HCT116 (cell line): ENCODE data around the gene RNGTT. TPM values are rescaled to one million over a fixed set of nuclear protein-coding genes. Genes with fewer than 3 reads are reported as not detected.

ENCODE experiments used
- ATAC-seq: fragments of 200-7000 bp; cut with Tn5 transposase; 2 replicates; pipeline ENCODE4 v1.9.1; 2020; ENCODE audit warnings: mild to moderate bottlenecking, moderate library complexity
- BruUV-seq: library from RNA; stranded (reverse); fragments of 400-500 nt; replicated peaks from 2 replicates; lab custom pipeline; 2021; lab: Mats Ljungman, UMichigan
- CTCF ChIA-PET: fragments of 300-600 bp; sonication (Branson Sonifier 250); formaldehyde crosslinking; loops from one replicate; lab custom pipeline; 2021; ENCODE audit warnings: antibody characterized with exemption; lab: Charles Lee
- POLR2A ChIA-PET: fragments of 300-600, 350-600 bp; sonication (Branson Sonifier 250); formaldehyde crosslinking; loops from one replicate; lab custom pipeline; 2021; ENCODE audit warnings: antibody characterized with exemption; lab: Charles Lee
- RAD21 ChIA-PET, 2 experiments: fragments of 300-600 bp; sonication (Branson Sonifier 250); formaldehyde crosslinking; loops; one replicate each; lab custom pipeline; 2023; ENCODE audit warnings: low total read pairs in 2 of 2; ENCODE audit not compliant: uncharacterized antibody in 2 of 2, unreplicated experiment in 2 of 2, low non-redundant PET in 1 of 2; lab: Charles Lee
- DNase-seq: peaks from one replicate; pipeline ENCODE4 v3.0.0-alpha.2; 2010; ENCODE audit warnings: low read depth, low spot score
- H2AFZ ChIP-seq: fragments of 200-600 bp; shearing (Covaris generic), sonication (generic); 2 replicates; pipeline ENCODE4 v1.6.1; 2017; ENCODE audit warnings: low read depth, mixed run types, mixed read lengths, antibody characterized with exemption, low read length; ENCODE audit not compliant: poor library complexity, severe bottlenecking
- H3K27ac ChIP-seq: 2 replicates; pipeline ENCODE4 v1.5.1; 2012; ENCODE audit warnings: low read depth, low read length
- H3K27me3 ChIP-seq: fragments of 200-600 bp; sonication (generic); 2 replicates; pipeline ENCODE4 v1.6.1; 2016; ENCODE audit warnings: mixed run types, low read length, mixed read lengths; ENCODE audit not compliant: insufficient read depth
- H3K36me3 ChIP-seq, 2 experiments: fragments of 200-500 bp in 1 of 2; fragments of 200-600 bp in 1 of 2; sonication (Bioruptor generic) in 1 of 2; sonication (generic) in 1 of 2; 2 replicates each; pipeline versions ENCODE4 v1.5.1 to v1.6.1; 2014 to 2016; ENCODE audit warnings: low read length in 2 of 2, inconsistent platforms in 1 of 2, mixed read lengths in 1 of 2, mixed run types in 1 of 2; ENCODE audit not compliant: insufficient read depth in 2 of 2, control insufficient read depth in 1 of 2
- H3K4me1 ChIP-seq, 2 experiments: fragments of 200-600 bp in 1 of 2; sonication (generic) in 1 of 2; 2 replicates each; pipeline versions ENCODE4 v1.5.1 to v1.6.1; 2012 to 2017; ENCODE audit warnings: low read length in 2 of 2, inconsistent platforms in 1 of 2, mild to moderate bottlenecking in 1 of 2, mixed read lengths in 1 of 2, mixed run types in 1 of 2, moderate library complexity in 1 of 2; ENCODE audit not compliant: insufficient read depth in 2 of 2, control insufficient read depth in 1 of 2
- H3K4me2 ChIP-seq: fragments of 200-600 bp; sonication (generic); 2 replicates; pipeline ENCODE4 v1.6.1; 2017; ENCODE audit warnings: mixed run types, low read length, mixed read lengths
- H3K4me3 ChIP-seq, 2 experiments: fragments of 200-600 bp in 1 of 2; sonication (generic) in 1 of 2; replicated peaks in 1 of 2; 2 replicates each; pipeline ENCODE4 v1.5.1; 2011 to 2016; ENCODE audit warnings: low read length in 2 of 2, control low read depth in 1 of 2, low read depth in 1 of 2, mild to moderate bottlenecking in 1 of 2, mixed read lengths in 1 of 2, mixed run types in 1 of 2
- H3K79me2 ChIP-seq: fragments of 200-600 bp; sonication (generic); 2 replicates; pipeline ENCODE4 v1.6.1; 2017; ENCODE audit warnings: mild to moderate bottlenecking, mixed run types, low read length, moderate library complexity, mixed read lengths; ENCODE audit not compliant: insufficient read depth
- H3K9ac ChIP-seq: fragments of 200-600 bp; sonication (generic); 2 replicates; pipeline ENCODE4 v1.6.1; 2016; ENCODE audit warnings: low read length, mixed read lengths
- H3K9me2 ChIP-seq: fragments of 200-600 bp; sonication (generic), shearing (Covaris generic); 2 replicates; pipeline ENCODE4 v1.6.1; 2017; ENCODE audit warnings: mixed run types, mild to moderate bottlenecking, moderate library complexity; ENCODE audit not compliant: insufficient read depth
- H3K9me3 ChIP-seq, 2 experiments: fragments of 200-500 bp in 1 of 2; fragments of 200-600 bp in 1 of 2; sonication (Bioruptor generic) in 1 of 2; sonication (generic) in 1 of 2; 2 replicates each; pipeline ENCODE4 v1.6.1; 2014 to 2017; ENCODE audit warnings: low read length in 2 of 2, mixed read lengths in 2 of 2, inconsistent platforms in 1 of 2, low read depth in 1 of 2, mild to moderate bottlenecking in 1 of 2, mixed run types in 1 of 2, moderate library complexity in 1 of 2; ENCODE audit not compliant: control insufficient read depth in 1 of 2, insufficient read depth in 1 of 2
- H4K20me1 ChIP-seq: fragments of 200-600 bp; sonication (generic), shearing (Covaris generic); 2 replicates; pipeline ENCODE4 v1.6.1; 2017; ENCODE audit warnings: mixed run types, mild to moderate bottlenecking, moderate library complexity; ENCODE audit not compliant: insufficient read depth
- ATF3 ChIP-seq: IDR thresholded peaks from 2 replicates; pipeline ENCODE4 v1.6.1; 2012
- CBX3 ChIP-seq: IDR thresholded peaks from 2 replicates; pipeline ENCODE4 v1.6.1; 2012; ENCODE audit warnings: low read depth
- CEBPB ChIP-seq: IDR thresholded peaks from 2 replicates; pipeline ENCODE4 v1.6.1; 2012; ENCODE audit warnings: low read depth
- CTCF ChIP-seq, 3 experiments: fragments of 200-600 bp in 1 of 3; sonication (generic) in 1 of 3; IDR thresholded peaks in 2 of 3; conservative IDR thresholded peaks in 1 of 3; 2 replicates each; pipeline ENCODE4 v1.5.1; 2012 to 2017; ENCODE audit warnings: low read depth in 2 of 3, low read length in 2 of 3, antibody characterized with exemption in 1 of 3, borderline replicate concordance in 1 of 3, control low read depth in 1 of 3, mild to moderate bottlenecking in 1 of 3, mixed read lengths in 1 of 3, mixed run types in 1 of 3, moderate library complexity in 1 of 3; ENCODE audit not compliant: insufficient read depth in 1 of 3
- EGR1 ChIP-seq: IDR thresholded peaks from 2 replicates; pipeline ENCODE4 v1.6.1; 2012; ENCODE audit warnings: low read depth
- EZH2 ChIP-seq: fragments of 200-600 bp; sonication (generic); IDR thresholded peaks from 2 replicates; pipeline ENCODE4 v1.6.1; 2017; ENCODE audit warnings: antibody characterized with exemption, mixed run types
- EZH2phosphoT487 ChIP-seq: fragments of 200-600 bp; IDR thresholded peaks from 2 replicates; pipeline ENCODE4 v1.6.1; 2018; ENCODE audit warnings: antibody characterized with exemption, borderline replicate concordance
- JUND ChIP-seq: IDR thresholded peaks from 2 replicates; pipeline ENCODE4 v1.6.1; 2012
- MAX ChIP-seq: IDR thresholded peaks from 2 replicates; pipeline ENCODE4 v1.6.1; 2012
- POLR2A ChIP-seq: IDR thresholded peaks from 2 replicates; pipeline ENCODE4 v1.7.0; 2011; ENCODE audit warnings: borderline replicate concordance; ENCODE audit not compliant: insufficient read depth, insufficient read length; ENCODE audit errors: extremely low read depth
- POLR2AphosphoS5 ChIP-seq: IDR thresholded peaks from 2 replicates; pipeline ENCODE4 v1.6.1; 2011; ENCODE audit warnings: mild to moderate bottlenecking, low read depth, low read length, moderate library complexity
- RAD21 ChIP-seq: IDR thresholded peaks from 2 replicates; pipeline ENCODE4 v1.6.1; 2012; ENCODE audit warnings: low read depth, mild to moderate bottlenecking
- REST ChIP-seq: IDR thresholded peaks from 2 replicates; pipeline ENCODE4 v1.6.1; 2012; ENCODE audit warnings: low read depth
- SIN3A ChIP-seq: IDR thresholded peaks from 2 replicates; pipeline ENCODE4 v1.6.1; 2012; ENCODE audit warnings: low read depth
- SP1 ChIP-seq: IDR thresholded peaks from 2 replicates; pipeline ENCODE4 v1.6.1; 2012; ENCODE audit warnings: low read depth
- YY1 ChIP-seq: IDR thresholded peaks from 2 replicates; pipeline ENCODE4 v1.6.1; 2011; ENCODE audit warnings: low read length, low read depth, moderate library complexity, mild to moderate bottlenecking; ENCODE audit not compliant: insufficient replicate concordance; ENCODE audit errors: extremely low read depth
- ZFX ChIP-seq: fragments of 450-650 bp; IDR thresholded peaks from 2 replicates; pipeline ENCODE4 v1.6.1; 2017
- ZNF274 ChIP-seq: fragments of 200-500 bp; sonication (Bioruptor generic); IDR thresholded peaks from 2 replicates; pipeline ENCODE4 v1.6.1; 2014; ENCODE audit warnings: mild to moderate bottlenecking, low read depth, low read length, inconsistent platforms
- intact Hi-C: fragments of 100-400 bp; cut with micrococcal nuclease; formaldehyde crosslinking; loops from 2 replicates; pipeline ENCODE4 v1.10.0; 2022
- total RNA-seq: library from RNA; stranded (reverse); gene quantifications from one replicate; pipeline ENCODE4 v1.2.1, GENCODE V29; 2021; ENCODE audit not compliant: unreplicated experiment

Gene RNGTT
- total RNA-seq, 1 experiment from 2014 or later: 23.0 TPM

GRCh38 chr6:88748141-88748540, 215.3 kb downstream of the RNGTT start (continued):
- TF ChIP-seq SIN3A: no peak
- no peak for TF ChIP-seq YY1
- no peak for TF ChIP-seq REST
- TF ChIP-seq MAX: no peak
- no peak for TF ChIP-seq ZNF274
- no peak for TF ChIP-seq RAD21
- no peak for TF ChIP-seq JUND
- TF ChIP-seq, all 23 proteins: peak for 0

GRCh38 chr6:88741939-88742338, 221.5 kb downstream of the RNGTT start:
- H3K27ac ChIP-seq: no peak overlapping the region
- H3K9ac ChIP-seq: no peak overlapping the region
- ChIA-PET CTCF (no interaction called here), RAD21 (no interaction called here), POLR2A (no interaction called here)
- intact Hi-C loops: no loop called here
- no peak for ATAC-seq
- no TSS peak for BruUV-seq
- no peaks in the 10 kb centered on the region for H3K9me2 ChIP-seq
- H3K36me3 ChIP-seq: no peaks in the 10 kb centered on the region
- H3K79me2 ChIP-seq: no peaks in the 10 kb centered on the region
- DNase-seq: no peak
- H4K20me1 ChIP-seq: peaks cover 6% of the 10 kb centered on the region; the same call in 1 of the 2 replicates
- H3K4me2 ChIP-seq: no peak overlapping the region
- H3K9me3 ChIP-seq: no peaks in the 10 kb centered on the region
- H2AFZ ChIP-seq: no peak overlapping the region
- H3K4me1 ChIP-seq: no peaks in the 10 kb centered on the region
- H3K4me3 ChIP-seq: no peak overlapping the region
- no peaks in the 10 kb centered on the region for H3K27me3 ChIP-seq
- TF ChIP-seq POLR2AphosphoS5 (no peak), ZFX (no peak), MAX (no peak), ATF3 (no peak), CEBPB (no peak), ZNF274 (no peak), EZH2 (no peak), SP1 (no peak), EZH2phosphoT487 (no peak), CBX3 (no peak), CTCF (IDR thresholded peaks at IDR 0.05 in 2 of 3, conservative IDR thresholded peaks at IDR 0.05 in 1 of 3; ENCODE audit: borderline replicate concordance in 1 of 3, insufficient read depth in 1 of 3, low read depth in 2 of 3, low read length in 2 of 3) (no peak), EGR1 (no peak), POLR2A (no peak), YY1 (no peak)
